GM18517 (cell line): Measurements from ENCODE around the gene F5.
"Not testable (repeated sequence)": the region's sequence is repeated elsewhere in the genome, so short reads cannot be mapped to it uniquely, and the experiment has no call there.

Experiments used
- ATAC-seq: cut with Tn5 transposase; IDR thresholded peaks from one replicate; pipeline ENCODE4 v1.9.1; 2021; ENCODE audit warnings: mild to moderate bottlenecking, moderate library complexity; ENCODE audit not compliant: unreplicated experiment

F5 gene

DNA sequence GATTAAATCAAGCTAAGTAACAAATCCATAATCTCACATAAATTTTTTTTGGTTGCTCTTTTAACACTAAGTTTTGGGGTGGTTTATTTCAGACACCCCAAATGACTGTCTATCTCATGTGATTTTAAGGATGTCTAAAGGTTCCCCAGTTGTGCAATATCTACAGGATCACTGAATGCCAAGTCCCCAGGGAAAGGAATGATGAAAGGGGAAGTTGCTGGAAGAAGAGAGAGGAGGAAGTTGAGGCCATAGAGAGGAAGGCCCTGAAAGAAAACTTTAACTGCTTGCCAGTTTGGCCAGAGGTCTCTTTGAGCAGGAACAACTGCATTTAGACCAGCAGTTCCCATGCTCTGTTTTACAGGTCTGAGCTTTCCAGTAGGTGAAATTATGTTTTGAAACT, 73.1 kb downstream of the F5 start:
- no peak for ATAC-seq

DNA sequence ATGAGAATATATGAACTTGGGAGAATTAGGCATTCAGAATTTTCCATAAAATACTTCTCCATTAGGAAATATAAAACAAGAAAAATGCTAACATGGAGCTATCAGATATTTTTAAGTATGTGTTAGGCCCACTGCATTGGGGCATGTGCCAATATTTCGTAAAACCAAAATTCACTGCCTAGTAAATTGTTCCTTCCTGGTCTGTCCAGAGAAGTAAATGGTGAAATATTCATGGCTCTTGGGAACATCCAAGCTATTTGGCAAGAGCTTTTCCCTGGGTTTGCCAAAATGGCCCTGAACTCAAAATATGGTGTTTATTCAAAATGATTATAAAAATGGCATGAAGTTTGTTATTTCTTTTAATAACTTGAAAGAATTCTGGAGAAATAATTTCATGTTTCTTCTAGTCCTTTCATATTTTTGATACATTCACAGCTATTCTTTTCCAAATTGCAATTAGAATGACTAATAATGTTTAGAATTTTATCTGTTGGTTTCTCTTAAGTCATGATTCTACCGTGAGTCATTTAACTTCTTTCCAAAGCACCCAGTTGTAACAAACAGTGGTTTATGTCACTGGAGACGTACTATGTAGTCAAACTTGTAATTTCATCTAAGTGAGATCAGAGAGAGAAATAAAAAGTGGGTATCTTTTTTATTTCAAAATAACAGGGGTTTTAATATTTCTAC, 74.8 kb downstream of the F5 start:
- no peak for ATAC-seq

DNA sequence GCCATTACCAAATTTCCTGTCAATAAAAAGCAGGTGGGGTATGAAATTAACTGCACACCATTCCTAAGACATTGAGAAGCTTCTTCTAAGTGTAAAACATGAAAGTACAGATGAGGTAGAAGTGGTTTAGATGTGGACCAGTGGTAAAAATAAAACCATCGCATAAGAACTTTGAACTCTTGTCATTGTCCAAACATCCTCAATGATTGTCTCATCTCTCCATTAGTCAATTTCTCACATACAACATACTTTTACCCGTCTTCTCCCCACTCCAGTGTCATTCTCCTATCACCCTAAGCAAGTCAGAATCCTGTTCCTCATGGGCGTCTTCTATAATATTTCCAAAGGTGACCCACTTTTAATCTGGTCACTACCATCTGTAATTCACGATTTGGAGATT, 76.2 kb downstream of the F5 start:
- ATAC-seq: no peak

DNA sequence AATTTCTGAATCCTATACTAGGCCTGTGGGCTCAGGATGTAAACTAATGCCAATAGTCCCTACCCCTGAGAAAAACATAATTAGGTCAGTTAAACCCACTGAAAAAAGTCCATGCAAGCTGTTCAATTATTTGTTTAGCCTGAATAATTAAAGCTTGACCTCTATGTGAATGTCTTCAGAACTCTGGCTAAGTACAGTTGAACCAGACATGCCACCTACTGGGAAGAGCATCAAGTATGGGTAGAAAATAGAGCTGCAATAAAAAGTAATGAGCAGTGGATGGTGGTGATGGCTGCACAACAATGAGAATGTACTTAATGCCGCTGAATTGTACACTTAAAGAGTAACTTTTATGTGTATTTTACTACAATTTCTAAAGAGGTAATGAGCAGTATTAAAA, 76.9 kb downstream of the F5 start:
- ATAC-seq: no peak

DNA sequence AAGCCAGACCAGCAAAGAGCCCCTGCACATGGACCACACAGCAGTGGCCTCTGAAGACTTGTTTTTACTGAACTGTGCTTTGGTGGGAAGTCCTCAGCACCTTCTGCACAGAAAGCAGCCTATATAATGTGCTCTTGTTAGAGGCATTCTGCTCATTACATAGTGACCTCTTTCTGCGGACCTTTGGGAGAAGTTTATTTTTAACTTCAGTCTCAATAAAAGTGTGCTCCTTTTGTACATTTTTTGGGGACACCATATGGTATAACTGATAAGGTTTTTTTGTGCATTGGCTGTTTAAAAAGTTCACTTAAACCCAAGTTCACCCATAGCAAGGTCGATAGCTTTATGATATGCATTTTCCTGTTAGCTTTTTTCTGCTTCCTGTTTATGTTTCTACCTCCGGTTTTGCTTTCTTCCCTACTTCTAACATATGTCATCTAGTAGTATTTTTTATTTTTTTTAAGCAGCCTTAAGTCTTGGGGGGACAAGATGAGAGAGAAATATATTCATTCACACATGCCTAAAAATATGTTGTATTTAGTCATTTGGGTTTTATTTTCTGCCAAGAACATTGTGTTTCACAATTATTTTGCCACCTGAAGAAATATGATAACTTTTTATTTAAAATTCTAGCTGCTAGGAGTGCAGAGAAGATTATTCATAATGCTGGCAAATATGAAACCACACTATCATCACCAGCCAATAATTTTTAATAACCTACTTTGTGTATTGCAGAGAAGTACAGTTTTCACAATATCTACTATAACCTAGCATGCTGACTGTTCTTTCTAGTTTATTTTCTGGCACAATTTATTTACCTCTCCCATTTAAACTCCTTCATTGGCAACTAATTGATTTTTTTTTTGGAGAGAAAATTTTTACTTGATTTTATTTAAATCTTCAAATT, 77.6 kb downstream of the F5 start:
- ATAC-seq: no peak

DNA sequence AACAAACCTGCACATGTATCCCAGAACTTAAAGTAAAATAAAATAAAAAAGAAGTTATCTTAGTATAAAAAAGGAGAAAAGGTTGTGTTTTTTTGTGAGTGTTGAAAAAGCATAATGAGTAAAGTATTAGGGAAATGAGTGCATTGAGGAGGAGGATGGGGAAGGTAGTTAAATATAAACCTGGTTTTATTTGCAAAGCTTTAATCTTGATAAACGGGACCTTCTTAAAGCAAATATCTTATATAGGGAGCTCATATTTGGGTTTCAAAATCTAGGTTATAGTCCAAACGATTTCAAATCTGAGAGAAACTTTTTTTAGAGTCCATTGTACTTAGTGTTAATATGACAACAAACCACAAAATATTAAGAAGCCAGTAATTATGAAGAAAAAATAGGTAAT, 78.9 kb downstream of the F5 start:
- ATAC-seq: no peak

DNA sequence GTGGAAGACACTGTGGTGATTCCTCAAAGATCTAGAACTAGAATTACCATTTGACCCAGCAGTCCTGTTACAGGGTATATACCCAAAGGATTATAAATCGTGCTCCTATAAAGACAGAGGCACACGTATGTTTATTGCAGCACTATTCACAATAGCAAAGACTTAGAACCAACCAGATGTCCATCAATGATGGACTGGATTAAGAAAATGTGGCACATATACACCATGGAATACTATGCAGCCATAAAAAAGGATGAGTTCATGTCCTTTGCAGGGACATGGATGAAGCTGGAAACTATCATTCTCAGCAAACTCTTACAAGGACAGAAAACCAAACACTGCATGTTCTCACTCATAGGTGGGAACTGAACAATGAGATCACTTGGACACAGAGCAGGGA, 82.7 kb downstream of the F5 start:
- ATAC-seq: not testable (repeated sequence)

DNA sequence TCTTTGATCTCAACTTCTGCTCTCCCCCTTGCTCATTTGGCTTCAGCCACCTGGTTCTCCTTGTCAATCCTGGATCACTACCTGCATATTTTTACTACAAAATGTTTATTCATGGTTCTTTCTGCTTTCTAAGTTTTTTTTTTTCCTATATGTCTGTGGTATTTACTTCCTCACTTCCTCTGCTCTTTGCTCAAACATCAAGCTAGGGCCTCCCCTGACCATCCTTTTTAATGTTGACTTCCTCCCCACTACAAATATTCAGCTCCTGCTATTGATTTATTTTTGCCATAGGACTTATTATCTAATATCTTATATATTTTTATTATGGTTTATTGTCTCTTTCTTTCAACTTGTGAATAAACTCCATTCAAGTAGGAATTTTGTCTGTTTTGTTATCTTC, 86.5 kb downstream of the F5 start:
- ATAC-seq: no peak

DNA sequence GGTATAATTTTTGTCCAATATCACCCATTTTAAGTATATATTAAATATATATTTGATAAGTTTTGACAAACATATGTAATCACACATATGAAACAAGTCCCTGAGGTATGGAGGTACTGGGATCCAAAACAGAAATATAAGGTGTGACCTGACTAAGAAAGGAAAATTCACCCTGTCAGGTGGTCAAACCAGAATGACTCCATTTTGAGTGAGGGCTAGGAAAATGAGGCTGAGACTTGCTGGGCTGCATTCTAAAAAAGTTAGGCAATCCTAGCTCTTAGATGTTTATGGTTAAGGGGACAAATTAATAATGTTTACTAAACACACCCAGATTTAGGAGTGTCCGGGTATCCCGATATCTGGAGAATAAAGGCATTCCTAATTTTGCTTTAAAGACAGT, 89.0 kb downstream of the F5 start:
- ATAC-seq: no peak

DNA sequence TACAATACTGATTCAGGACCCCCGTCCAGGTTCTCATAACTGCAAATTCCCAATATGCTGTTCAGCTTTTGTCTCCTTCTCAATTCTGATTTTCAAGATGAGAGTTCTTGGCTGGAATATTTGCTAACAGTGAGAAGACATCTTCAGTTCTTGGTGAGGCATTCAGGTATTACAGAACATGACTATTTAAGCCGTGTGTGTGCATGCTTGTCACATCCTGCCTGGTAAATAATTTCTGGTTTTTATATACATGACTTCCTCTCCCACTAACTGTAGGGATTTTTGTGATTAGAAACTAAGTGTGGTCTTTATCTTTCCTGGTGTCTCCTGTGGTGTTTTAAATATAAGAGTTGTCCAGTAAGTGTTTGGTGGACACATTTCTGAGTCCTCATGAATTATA, 90.4 kb downstream of the F5 start:
- no peak for ATAC-seq

DNA sequence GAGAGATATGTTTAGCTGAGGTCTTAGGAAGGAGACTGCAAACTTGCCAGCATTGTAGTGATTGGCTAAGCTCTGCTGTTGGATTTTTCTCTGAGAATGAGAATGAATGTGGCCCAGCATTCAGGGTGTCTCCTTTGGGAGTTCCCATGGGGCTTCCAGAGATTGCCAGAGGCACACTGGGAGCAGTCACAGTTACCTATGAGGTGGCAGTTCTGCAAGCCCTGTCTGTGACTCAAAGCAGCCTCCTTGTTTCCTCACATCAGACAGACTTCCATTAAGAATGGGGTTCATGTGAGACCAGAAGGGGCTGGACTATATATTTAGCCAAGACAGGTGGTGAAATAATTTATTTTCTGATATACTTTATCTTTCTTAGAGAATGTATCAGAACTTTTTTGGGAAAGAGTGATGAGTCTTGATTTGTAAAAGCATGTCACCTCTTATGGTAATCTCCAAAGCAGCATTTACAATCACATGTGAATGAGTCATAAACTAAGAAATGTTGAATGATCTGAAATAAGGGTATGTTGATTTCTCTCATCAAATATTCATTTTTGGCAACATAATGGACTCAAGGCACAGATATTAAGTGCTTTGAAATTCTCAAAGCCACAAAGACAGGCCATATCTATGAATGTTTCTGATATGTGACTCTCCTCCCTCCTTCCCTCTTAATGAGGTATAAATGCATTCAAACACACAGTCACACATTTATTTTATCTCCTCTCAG, 91.1 kb downstream of the F5 start:
- no peak for ATAC-seq

DNA sequence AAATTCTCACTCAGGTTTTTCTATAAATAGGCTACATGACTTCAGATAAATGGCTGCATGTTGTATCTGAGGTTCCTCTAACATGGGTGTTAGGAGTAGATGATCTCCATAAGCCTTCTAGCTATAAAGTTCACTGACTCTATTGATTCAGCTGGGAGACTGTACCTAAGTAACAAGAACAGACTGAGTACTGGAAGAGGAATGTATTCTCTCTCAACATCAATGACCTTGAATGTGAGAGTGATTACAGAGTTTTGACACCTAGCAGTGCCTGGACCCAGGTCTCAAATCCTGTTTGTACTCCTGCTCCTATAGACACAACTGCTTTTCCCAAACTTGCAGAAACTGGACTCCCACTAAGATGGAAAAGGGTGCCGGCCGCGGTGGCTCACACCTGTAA, 91.9 kb downstream of the F5 start:
- ATAC-seq: no peak

DNA sequence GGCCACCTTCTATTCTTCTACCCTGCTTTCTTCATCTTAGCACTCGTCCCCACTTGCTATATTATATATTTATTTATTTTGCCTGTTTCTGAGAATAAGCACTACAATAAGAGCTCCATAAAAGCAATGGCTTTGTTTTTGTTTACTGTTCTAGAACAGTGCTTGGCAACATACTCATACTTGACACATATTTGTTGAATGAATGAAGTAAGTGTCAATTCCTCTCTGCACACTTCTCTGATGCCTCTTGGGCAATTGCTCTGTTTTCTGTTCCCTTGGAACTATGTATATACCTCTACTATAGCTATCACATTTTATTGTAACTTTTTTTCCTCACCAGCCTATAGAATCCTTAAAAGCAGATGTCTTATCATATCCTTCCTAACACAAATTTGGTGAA, 93.0 kb downstream of the F5 start:
- ATAC-seq: no peak

DNA sequence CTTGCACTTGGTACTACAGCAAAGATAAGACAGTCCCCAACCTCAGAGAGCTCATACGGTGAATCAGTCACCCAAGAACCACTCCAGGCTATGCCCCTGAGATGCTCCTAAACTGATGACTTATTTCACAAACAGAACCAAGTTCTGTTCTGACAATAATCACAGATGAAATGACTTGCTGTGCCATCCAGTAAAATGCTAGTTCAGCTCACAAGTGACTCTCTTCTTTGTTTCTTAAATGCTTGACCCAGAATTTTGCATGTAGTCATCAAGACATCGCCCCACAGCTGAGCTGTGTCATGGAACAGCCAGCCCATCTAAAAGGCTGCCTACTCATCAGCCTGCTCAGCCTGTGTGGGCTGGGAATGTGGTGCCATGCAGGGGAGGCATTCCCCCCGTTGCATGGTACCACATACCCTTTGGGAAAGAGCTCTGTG, 94.4 kb downstream of the F5 start:
- ATAC-seq: no peak

DNA sequence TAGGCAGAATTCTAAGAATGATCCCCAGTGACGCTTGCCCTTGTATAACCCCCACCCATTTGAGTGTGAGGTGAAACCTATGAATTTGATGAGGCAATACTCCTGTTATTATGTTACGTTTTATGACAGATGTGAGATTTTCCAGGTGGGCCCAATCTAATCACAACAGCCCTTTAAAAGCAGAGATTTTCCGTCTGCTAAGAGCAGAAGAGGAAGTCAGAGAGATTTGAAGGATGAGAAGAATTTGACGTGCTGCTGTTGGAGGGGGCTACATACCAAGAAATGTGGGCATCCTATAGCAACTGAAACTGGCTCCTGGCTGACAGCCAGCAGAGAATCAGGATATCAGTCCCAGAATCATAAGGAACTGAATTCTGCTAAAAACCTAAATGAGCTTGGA, 98.1 kb downstream of the F5 start:
- ATAC-seq: no peak

DNA sequence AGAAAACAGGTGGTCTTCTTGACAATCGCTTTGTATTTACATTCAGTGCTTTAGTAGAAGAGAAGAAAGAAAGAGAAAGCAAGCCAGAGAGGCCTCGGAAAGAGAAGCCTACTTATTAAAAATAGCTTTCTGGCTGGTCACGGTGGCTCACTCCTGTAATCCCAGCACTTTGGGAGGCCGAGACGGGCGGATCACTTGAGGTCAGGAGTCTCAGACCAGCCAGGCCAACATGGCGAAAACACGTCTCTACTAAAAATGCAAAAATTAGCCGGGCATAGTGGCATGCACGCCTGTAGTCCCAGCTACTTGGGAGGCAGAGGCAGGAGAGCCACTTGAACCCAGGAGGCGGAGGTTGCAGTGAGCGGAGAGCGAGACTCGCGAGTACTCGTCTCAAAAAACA, 98.7 kb downstream of the F5 start:
- ATAC-seq: no peak

DNA sequence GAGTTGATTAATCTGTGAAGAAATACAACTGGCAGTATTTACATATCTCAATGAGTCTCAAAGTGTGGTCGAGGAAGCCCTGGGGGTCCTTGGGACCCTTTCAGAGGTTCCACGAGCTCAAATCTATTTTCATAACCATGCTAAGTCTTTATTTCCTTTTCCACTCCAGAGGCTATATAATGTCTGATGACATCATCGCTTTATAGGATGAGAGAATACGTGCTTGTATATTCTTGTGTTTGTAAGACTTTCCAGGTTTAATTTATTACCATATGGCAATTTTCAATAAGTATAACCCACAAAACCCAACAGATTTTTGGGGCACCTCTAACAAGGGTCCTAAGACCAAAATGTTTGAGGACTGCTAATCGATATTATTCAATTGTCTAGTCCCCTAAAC, 99.1 kb downstream of the F5 start:
- ATAC-seq: no peak

DNA sequence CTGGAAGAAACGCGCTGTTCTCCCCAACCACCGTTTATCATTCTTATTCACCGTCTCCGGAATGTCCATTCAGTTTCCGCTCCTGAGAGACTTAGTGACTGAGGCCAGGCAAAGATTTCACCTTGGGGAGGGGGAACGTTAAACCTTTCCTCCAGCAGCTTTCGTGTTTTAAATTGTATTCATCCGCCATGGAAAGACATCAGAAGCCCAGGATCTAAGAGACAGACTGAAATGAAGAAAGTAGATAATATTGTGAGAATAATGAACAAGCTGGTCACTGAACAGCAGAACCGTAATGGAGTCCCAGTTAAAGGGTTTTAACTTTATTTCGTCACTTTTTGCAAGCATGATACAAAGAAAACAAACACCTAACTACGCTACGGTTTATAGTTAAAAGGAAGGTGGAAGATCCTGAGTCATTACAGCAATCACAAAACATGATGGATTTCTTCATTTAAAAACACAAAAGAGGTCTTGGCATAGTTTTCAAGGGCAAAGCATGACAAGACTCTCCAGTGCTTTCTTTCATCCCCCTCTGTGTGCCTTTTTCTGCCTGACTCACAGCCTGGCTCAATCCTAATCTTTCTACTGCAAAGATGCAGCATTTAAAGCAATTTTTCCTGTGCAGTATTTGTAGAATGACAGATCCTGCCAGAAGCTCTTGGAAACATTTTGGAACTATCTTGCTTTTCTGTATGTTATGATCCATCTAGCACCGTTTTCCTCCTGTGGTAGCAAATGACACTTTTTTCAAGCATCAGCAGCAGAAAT, 99.8 kb downstream of the F5 start:
- ATAC-seq: peak; percentile 5

DNA sequence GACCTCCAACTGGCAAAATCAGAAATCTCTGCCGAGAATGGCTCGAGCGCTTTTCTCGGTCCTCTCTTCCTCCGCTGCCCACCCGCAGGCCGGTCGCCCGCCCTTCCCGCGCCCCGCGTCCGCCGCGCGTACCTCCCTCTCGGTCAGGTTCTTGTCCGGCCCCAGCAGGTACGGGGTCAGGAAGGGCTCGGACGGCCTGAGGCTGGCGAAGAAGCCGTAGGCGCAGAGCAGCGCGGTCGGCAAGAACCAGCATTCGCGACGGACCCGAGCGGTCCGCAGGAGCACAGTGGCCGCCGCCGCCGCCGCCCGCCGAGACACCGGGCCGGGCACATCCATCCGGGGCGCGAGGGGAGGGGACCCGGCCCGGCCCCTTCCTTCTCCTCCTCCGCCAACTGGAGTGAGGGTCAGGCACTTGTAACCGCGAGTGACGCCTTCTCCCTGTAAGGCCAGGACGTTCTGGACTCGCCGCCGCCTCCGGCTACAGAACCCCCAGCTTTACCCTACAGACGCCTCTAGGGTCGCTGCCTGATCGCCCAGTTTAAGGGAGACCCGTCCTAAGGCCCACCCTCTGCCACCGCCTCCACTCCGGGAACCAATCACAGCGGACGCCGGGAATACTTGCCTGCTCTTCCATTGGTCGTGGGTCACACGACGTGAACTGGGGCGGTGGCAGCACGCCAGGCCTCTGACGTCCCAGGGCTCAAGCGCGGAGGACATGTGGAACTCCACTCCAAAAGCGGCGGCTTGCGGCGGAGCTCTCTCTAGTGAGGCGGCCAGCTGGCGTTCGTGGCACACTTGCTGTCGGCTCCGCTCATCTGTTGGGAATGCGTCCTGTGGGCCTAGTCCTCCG, 100.6 kb downstream of the F5 start, which contains the start of gene SLC19A2:
SLC19A2 (minus strand) TSS at position 514 of the 850 bp plus-strand sequence; CDS start at position 336, 178 bp downstream.
- ATAC-seq: peak; percentile 98
